HEK293 (cell line): ENCODE results near the gene MDM4.

Source experiments
- CTCF ChIP-seq: fragments of 450-650 bp; formaldehyde crosslinking; IDR thresholded peaks from 2 replicates; pipeline ENCODE4 v1.5.1; 2016; ENCODE audit warnings: missing biosample characterization, missing genetic modification characterization
- HIC1 ChIP-seq: fragments of 450-650 bp; formaldehyde crosslinking; IDR thresholded peaks from 2 replicates; pipeline ENCODE4 v1.5.1; 2016; ENCODE audit warnings: missing biosample characterization, missing genetic modification characterization
- KLF1 ChIP-seq: fragments of 450-650 bp; formaldehyde crosslinking; IDR thresholded peaks from 2 replicates; pipeline ENCODE4 v1.5.1; 2016; ENCODE audit warnings: missing biosample characterization, missing genetic modification characterization
- MYNN ChIP-seq: fragments of 450-650 bp; formaldehyde crosslinking; IDR thresholded peaks from 2 replicates; pipeline ENCODE4 v1.5.1; 2016; ENCODE audit warnings: missing biosample characterization, missing genetic modification characterization, borderline replicate concordance
- ZBTB10 ChIP-seq: fragments of 450-650 bp; formaldehyde crosslinking; IDR thresholded peaks from 2 replicates; pipeline ENCODE4 v1.5.1; 2016; ENCODE audit warnings: missing biosample characterization, missing genetic modification characterization
- ZBTB21 ChIP-seq: fragments of 450-650 bp; formaldehyde crosslinking; IDR thresholded peaks from 2 replicates; pipeline ENCODE4 v1.5.1; 2017; ENCODE audit warnings: missing biosample characterization, missing genetic modification characterization
- ZNF623 ChIP-seq: fragments of 450-650 bp; formaldehyde crosslinking; IDR thresholded peaks from 2 replicates; pipeline ENCODE4 v1.5.1; 2016; ENCODE audit warnings: missing biosample characterization, missing genetic modification characterization
- ZNF830 ChIP-seq: fragments of 450-650 bp; IDR thresholded peaks from 2 replicates; pipeline ENCODE4 v1.5.0; 2018; ENCODE audit warnings: missing biosample characterization, missing genetic modification characterization, low read depth, mild to moderate bottlenecking, moderate library complexity
- ZXDB ChIP-seq: fragments of 450-650 bp; formaldehyde crosslinking; IDR thresholded peaks from 2 replicates; pipeline ENCODE4 v1.5.1; 2016; ENCODE audit warnings: missing biosample characterization, missing genetic modification characterization
- TF ChIP-seq, protein P1 (sequence below): fragments of 450-650 bp; formaldehyde crosslinking; IDR thresholded peaks from 2 replicates; pipeline ENCODE4 v1.5.1; 2016; ENCODE audit warnings: missing biosample characterization, missing genetic modification characterization
- TF ChIP-seq, protein P2 (sequence below): fragments of 450-650 bp; IDR thresholded peaks from 2 replicates; pipeline ENCODE4 v1.5.1; 2018; ENCODE audit warnings: missing biosample characterization, missing genetic modification characterization

DNA sequence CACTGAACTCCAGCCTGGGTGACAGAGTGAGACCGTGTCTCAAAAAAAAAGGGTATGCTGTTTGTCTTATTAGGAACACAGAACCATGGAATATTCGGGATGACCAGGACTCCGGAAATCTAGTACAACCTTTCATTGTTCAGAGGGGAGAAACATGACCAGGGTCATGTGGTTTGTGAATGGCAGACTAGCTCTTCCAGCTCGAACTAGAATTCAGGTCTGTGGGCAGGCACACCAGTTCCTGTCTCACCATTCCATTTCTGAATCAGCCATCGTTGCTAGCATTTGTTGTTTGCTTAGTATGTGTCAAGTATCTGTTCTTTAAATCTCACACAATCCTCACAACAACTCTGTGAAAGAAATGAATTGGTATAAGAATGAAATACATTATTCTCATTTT, 50.9 kb downstream of the MDM4 start:
- TF ChIP-seq ZBTB21 (tag by site-specific recombination): no peak
- TF ChIP-seq, protein P1, sequence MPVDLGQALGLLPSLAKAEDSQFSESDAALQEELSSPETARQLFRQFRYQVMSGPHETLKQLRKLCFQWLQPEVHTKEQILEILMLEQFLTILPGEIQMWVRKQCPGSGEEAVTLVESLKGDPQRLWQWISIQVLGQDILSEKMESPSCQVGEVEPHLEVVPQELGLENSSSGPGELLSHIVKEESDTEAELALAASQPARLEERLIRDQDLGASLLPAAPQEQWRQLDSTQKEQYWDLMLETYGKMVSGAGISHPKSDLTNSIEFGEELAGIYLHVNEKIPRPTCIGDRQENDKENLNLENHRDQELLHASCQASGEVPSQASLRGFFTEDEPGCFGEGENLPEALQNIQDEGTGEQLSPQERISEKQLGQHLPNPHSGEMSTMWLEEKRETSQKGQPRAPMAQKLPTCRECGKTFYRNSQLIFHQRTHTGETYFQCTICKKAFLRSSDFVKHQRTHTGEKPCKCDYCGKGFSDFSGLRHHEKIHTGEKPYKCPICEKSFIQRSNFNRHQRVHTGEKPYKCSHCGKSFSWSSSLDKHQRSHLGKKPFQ (tag by site-specific recombination): no peak
- no peak for TF ChIP-seq CTCF
- TF ChIP-seq ZXDB (tag by site-specific recombination): no peak
- TF ChIP-seq ZBTB10 (tag by site-specific recombination): no peak
- no peak for TF ChIP-seq MYNN (tag by site-specific recombination)
- no peak for TF ChIP-seq KLF1
- no peak for TF ChIP-seq ZNF830 (tag by site-specific recombination)
- TF ChIP-seq ZNF623 (tag by site-specific recombination): no peak
- no peak for TF ChIP-seq HIC1 (tag by site-specific recombination)
- TF ChIP-seq, protein P2, sequence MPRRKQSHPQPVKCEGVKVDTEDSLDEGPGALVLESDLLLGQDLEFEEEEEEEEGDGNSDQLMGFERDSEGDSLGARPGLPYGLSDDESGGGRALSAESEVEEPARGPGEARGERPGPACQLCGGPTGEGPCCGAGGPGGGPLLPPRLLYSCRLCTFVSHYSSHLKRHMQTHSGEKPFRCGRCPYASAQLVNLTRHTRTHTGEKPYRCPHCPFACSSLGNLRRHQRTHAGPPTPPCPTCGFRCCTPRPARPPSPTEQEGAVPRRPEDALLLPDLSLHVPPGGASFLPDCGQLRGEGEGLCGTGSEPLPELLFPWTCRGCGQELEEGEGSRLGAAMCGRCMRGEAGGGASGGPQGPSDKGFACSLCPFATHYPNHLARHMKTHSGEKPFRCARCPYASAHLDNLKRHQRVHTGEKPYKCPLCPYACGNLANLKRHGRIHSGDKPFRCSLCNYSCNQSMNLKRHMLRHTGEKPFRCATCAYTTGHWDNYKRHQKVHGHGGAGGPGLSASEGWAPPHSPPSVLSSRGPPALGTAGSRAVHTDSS (tag by site-specific recombination): no peak
